HG03521 (cell line): ENCODE measurements around the gene UTY.

Experiments used
- ATAC-seq: cut with Tn5 transposase; IDR thresholded peaks from one replicate; pipeline ENCODE4 v1.9.1; 2021; ENCODE audit warnings: mild to moderate bottlenecking, moderate library complexity; ENCODE audit not compliant: unreplicated experiment

Gene UTY

GRCh38 chrY:13479828-13480227 lies at the start of gene UTY:
Gene UTY (minus strand): TSS chrY:13480033. CDS start chrY:13479665, 368 bp downstream.
- ATAC-seq: peak; percentile 94

DNA sequence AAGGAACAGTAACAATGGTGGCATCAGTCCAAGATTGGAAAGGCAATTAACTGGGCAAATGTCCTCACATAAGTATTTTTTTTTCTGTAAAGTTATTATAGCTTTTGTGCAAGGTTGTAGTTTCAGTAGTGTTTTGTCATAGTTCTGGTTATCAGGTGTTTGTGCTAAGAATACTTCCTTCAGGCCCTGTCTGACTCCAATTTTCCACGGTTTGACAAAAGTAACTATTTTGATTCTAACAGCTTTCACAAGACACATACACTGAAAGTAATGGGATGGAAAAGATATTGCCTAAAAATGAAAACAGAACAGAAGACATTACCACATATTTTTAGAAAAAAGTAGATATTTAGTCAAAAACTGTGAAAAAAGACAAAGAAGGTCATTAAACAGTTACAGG lies 40.6 kb upstream of the UTY start:
- ATAC-seq: no peak

DNA sequence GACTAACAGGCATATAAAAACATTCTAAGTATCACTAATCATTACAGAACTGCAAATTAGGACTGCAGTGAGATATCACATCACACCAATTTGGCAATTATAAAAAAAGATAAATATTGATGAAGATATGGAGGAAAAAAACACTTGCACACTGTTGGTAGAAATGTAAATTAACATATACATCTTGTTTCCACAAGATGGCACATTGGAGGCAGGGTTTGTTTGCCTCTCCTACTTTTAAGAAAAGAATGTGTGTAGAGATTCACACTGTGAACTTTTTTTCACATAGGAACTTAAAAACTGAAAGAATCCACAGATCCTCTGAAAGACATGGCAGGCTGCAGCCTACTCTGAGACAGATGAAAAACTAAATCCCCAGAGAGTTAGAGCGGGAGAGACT lies 21.4 kb upstream of the UTY start:
- no peak for ATAC-seq

- ATAC-seq: no peak
These were observed 13.9 kb upstream of the UTY start for GRCh38 chrY:13493737-13494136.

DNA sequence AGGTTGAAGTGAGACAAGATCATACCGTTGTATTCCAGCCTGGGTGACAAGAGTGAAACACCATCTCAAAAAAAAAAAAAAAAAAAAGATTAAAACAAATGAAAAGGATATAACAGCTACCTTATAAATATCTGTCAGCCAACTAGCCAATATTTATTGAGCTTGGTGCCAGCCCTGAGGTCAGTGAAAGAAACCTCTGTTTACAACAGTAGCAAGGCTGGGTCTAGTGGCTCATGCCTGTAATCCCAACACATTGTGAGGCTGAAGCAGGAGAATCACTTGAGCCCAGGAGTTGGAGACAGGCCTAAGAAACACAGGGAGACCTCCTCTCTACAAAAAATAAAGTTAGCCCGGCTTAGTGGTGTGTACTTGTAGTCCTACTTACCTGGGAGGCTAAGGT lies 12.6 kb upstream of the UTY start:
- no peak for ATAC-seq

DNA sequence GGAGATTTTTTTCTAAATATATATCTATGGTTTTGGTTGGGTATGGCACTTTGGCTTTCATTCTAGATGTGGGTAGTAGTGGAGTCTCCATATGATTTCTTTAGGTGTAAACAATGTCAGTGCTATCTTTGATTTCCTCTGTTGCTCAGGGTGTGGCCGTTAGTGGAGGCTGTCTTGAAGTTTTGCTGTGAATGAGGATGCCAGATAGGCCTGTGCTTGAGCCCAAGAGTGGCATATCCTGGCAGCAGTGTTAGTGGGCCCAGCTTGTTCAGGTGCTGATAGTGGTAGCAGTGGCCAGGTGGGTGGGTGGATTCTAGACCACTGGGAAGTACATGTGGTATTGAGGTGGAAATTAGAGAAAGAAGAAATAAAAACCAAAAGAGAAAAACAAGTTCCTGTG lies 8.9 kb upstream of the UTY start:
- ATAC-seq: no peak

DNA sequence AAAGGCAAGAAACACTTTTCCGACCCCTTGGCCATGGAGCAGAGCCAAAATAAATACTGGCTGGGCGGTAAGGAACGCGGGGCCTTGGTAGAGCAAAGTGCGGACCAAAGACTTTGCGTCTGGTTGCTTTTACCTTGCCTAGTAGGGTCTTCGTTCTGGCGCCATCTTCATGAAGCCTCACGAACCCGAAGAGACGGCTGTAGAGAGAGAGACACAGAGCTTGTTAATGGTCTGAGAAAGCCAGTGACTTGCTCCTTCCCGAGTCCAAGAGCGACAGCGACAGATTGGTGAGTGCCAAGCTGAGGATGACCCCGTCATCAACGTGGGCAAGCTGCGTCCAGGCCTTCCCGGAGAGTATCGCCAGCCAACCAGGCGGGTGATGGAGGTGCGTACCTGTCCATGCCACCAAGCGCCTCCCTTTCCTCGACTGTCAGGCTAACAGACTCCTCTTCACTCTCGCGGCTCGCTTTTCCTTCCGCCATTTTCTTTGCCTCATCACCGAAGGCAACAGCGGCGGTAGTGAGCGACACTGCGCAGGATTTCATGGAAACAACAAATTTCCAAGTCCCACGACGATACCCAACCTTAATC lies 617 bp downstream of the UTY start:
- no peak for ATAC-seq

DNA sequence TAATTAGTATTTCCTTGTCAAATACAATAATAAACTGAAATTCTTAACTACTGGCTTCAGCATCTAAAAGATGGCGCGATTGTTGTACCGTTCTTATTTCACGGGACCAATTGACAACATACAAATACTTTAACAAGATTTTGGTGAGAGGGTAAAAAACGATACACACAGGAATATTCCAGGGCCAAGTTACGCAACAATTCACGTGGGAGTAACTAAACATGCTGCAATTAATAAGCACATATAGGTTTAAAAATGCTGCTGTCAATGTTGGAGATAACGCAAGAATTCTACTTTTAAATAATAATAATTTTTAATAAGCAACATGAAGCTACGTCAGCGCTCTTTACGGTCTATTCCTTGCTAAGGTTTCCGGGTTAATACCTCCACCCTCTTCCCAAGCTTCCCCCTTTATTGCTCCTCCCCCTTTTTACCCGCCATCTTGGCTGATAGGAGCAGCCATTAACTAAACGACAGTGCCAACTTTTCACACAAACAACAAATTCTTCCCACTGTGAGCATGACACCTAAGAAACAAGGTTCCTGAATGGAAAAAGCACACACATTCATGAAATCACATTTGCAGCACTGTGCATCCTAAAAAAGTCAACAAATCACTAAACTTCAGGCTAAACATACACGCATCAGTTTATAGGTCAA lies 1.6 kb downstream of the UTY start:
- peak; percentile 33 for ATAC-seq

- ATAC-seq: no peak
These were observed 4.8 kb downstream of the UTY start for GRCh38 chrY:13474997-13475396.

DNA sequence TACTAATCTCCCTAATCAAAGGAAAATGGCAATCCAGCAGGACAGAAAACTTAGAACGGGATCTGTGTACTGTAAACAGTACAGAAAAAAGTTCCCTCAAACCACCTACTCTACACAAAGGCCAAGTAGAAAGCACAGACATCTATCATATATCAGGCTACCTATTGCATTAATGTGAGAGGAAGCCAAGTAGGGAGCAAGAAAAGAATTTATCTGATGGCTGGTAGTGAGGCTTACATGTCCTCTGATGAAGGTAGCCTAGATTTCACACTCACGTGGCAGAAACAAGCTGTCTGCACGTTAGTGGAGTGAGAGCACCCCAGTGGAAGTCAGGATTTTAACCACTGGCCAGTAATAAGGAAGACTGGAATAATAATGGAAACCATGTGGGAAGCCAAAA lies 28.3 kb downstream of the UTY start:
- ATAC-seq: no peak

DNA sequence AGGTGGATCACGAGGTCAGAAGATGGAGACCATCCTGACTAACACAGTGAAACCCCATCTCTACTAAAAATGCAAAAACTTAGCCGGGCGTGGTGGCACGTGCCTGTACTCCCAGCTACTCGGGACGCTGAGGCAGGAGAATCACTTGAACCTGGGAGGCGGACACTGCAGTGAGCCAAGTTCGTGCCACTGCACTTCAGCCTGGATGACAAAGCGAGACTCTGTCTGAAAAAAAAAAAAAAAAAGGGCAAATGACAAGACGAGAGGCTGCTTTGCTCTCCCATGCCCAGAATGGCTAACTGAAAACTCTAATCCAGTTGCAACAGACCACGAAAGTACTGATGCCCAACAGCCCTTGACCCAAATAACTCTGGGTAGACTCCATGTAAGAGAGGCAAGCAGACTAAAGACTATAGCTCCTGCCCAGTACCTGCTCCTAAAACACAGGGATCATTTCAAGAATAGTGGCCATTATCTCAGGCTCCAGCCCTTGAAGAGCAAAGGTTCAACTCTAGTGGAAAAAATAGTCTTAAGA lies 29.2 kb downstream of the UTY start:
- ATAC-seq: no peak

- ATAC-seq: no peak
These were observed 34.3 kb downstream of the UTY start for GRCh38 chrY:13445566-13445965.

DNA sequence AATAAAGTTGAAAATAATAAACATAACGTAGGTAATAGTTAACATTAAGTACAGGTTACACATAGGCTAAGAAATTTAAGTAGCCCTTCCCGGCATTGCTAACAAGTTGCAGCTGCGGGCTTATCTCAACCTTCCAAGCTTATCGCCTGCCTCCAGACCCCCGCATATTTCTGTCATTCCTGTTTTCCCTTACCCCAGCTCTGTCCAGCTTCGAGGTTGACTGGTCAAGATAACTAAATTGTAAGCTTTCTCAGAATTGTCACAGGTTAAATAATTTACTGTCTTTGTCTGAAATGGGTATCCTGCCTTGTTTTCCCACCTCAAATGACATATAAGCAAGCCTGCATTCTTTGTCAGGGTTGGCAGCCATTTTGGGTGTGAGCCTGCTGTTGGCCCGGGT lies 36.7 kb downstream of the UTY start:
- no peak for ATAC-seq

- no peak for ATAC-seq
These were observed 39.0 kb downstream of the UTY start for GRCh38 chrY:13440811-13441210.

DNA sequence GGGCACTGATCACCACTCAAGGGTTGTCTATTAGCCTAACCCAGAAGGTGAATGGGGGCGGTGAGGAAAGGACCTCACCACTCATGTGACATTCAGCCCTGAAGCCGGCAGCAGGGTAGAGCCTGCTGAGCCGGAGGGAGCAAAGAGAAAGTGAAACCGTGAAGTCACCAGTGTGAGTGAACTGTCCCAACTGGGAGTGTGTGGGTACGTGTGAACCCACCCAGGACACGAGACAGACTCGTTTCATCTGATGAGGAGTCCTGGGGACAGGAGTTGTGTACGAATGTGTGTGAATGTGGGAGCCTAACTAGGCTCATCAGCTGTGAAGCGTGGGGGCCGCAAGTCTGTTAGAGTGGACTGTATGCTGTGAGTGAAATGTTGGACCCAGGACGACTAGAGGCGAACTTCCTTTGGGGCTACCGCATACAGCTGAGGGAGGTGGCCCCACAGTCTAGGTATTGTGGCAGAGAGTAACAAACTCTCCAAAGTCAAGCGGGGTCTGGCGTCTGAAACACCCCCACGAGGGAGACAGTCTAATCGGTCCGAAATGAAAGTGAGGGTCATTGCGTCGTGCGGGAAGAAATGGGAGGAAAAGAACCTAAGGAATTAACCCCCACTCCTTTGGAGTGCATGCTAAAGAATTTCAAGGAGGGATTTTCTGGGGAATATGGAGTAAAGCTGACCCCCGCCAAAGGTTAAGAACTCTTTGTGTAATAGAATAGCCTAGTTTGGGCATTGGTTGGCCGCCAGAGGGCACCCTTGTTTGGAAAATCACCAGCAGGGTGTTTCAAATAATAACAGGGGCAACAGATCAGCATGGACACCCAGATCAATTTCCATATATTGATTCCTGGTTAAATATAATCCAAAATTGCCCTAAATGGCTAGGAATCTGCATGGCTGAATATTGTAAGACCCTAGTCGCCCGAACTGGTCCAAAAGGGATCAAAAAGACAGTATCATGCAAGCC lies 43.6 kb downstream of the UTY start:
- ATAC-seq: peak; percentile 72

GRCh38 chrY:13435206-13435967 lies 44.4 kb downstream of the UTY start:
- ATAC-seq: no peak

DNA sequence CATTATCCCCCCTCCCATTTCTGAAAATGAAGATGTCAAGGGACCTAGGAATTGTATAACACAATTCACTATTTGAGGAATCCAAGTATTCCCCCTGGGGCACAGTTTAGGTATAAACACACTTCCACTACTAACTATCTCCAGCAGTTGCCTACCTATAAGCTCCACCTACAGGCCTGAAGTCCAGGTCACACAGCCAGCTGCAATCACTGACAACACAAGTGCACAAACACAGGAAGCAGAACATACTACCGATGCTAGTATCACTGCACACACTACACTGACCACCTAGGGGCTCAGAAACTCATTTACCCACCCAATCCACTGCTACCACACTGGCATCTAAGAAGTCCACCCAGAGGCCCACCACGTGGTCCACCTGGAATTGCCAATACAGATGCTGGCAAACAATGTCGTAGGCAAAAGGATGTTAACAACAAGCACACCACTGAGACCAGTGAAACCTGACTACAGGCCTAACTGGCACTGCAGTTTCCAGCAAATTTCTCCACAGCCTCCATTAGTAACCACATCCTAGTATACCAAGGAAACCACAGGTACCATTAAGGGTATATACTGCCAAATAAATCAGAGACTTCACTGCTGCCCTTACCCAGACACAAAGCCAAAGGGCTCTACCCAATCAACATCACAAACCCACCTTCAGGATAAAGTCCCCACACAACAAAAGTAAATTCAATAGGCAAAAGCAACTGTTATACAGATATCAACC lies 47.4 kb downstream of the UTY start:
- ATAC-seq: no peak

DNA sequence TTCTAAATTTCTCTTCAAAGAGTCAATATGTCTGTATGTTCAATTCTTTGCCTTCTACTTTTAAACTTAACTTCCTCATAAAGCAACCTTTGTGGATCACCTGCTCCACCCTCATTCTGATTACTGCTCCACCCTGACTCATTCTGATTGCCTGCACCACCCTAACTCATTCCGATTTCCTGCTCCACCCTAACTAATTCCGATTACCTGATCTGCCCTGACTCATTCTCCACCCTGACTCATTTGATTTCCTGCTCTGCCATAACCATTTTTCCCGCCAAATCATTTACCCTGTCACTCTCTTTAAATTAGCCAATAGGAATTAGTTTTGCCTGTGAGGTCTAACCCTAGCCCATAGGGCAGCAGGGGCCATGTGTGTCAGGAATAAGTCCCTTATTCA lies 50.3 kb downstream of the UTY start:
- ATAC-seq: no peak

- no peak for ATAC-seq
These were observed 56.5 kb downstream of the UTY start for GRCh38 chrY:13423281-13423732.
